Measurements from ENCODE around the gene LTBP3. TPM values are rescaled to one million over a fixed set of nuclear protein-coding genes. Genes with fewer than 3 reads are reported as not detected.

LTBP3 gene
- total RNA-seq, 1 experiment from 2014 or later, result 248 TPM

DNA sequence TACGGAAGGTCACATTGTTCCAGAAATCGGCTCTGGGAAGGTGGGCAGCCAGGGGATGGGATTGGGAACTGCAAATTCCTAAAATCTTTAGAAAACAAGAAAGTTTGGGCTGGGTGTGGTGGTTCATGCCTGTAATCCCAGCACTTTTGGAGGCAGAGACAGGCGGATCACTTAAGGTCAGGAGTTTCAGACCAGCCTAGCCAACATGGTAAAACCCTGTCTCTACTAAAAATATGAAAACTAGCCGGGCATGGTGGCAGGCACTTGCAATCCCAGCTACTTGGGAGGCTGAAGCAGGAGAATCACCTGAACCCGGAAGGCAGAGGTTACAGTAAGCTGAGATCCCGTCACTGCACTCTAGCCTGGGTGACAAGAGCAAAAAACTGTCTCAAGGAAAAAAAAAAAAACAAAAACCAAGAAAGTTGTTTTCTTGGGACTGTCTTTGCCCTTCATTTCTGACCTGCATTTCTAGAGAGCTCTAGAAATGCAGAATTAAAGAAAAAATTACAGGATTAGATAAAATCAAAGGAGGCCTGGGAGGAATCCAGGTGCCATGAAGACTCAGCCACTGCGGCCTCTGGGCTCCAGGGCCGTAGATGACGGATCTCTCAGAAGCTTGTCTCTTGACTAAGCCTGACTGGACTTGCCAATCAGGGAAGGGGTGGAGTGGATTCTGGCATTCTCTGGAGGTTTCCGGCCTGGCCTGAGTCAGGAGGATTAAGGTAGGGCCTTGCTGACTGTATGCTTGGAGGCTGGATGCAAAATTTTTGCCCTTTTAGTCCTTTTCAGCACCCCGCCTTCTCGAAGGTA, 64.6 kb downstream of the LTBP3 start (continued):
- TF ChIP-seq, protein P1, sequence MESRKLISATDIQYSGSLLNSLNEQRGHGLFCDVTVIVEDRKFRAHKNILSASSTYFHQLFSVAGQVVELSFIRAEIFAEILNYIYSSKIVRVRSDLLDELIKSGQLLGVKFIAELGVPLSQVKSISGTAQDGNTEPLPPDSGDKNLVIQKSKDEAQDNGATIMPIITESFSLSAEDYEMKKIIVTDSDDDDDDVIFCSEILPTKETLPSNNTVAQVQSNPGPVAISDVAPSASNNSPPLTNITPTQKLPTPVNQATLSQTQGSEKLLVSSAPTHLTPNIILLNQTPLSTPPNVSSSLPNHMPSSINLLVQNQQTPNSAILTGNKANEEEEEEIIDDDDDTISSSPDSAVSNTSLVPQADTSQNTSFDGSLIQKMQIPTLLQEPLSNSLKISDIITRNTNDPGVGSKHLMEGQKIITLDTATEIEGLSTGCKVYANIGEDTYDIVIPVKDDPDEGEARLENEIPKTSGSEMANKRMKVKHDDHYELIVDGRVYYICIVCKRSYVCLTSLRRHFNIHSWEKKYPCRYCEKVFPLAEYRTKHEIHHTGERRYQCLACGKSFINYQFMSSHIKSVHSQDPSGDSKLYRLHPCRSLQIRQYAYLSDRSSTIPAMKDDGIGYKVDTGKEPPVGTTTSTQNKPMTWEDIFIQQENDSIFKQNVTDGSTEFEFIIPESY (IDR thresholded peaks at IDR 0.05; ENCODE audit: extremely low read depth, insufficient replicate concordance, low read length), result no peak
- TF ChIP-seq JUND (IDR thresholded peaks at IDR 0.05) (no peak), ELF1 (IDR thresholded peaks at IDR 0.05; ENCODE audit: borderline replicate concordance, low read depth) (no peak), EZH2phosphoT487 (IDR thresholded peaks at IDR 0.05; ENCODE audit: borderline replicate concordance) (no peak), TCF7L2 (IDR thresholded peaks at IDR 0.05; ENCODE audit: borderline replicate concordance, extremely low read depth, insufficient read depth, insufficient read length) (peak; percentile 53), CBX3 (IDR thresholded peaks at IDR 0.05; ENCODE audit: low read depth) (no peak), SIN3A (IDR thresholded peaks at IDR 0.05; ENCODE audit: low read depth) (no peak)
- TF ChIP-seq, protein P2, sequence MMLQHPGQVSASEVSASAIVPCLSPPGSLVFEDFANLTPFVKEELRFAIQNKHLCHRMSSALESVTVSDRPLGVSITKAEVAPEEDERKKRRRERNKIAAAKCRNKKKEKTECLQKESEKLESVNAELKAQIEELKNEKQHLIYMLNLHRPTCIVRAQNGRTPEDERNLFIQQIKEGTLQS (IDR thresholded peaks at IDR 0.05), result no peak
- TF ChIP-seq, protein P3, sequence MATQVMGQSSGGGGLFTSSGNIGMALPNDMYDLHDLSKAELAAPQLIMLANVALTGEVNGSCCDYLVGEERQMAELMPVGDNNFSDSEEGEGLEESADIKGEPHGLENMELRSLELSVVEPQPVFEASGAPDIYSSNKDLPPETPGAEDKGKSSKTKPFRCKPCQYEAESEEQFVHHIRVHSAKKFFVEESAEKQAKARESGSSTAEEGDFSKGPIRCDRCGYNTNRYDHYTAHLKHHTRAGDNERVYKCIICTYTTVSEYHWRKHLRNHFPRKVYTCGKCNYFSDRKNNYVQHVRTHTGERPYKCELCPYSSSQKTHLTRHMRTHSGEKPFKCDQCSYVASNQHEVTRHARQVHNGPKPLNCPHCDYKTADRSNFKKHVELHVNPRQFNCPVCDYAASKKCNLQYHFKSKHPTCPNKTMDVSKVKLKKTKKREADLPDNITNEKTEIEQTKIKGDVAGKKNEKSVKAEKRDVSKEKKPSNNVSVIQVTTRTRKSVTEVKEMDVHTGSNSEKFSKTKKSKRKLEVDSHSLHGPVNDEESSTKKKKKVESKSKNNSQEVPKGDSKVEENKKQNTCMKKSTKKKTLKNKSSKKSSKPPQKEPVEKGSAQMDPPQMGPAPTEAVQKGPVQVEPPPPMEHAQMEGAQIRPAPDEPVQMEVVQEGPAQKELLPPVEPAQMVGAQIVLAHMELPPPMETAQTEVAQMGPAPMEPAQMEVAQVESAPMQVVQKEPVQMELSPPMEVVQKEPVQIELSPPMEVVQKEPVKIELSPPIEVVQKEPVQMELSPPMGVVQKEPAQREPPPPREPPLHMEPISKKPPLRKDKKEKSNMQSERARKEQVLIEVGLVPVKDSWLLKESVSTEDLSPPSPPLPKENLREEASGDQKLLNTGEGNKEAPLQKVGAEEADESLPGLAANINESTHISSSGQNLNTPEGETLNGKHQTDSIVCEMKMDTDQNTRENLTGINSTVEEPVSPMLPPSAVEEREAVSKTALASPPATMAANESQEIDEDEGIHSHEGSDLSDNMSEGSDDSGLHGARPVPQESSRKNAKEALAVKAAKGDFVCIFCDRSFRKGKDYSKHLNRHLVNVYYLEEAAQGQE (IDR thresholded peaks at IDR 0.05; ENCODE audit: low read depth), result no peak

All from HCT116 (cell line).